ENCODE measurements around the gene DNAJC16.

The DNAJC16 gene

DNA sequence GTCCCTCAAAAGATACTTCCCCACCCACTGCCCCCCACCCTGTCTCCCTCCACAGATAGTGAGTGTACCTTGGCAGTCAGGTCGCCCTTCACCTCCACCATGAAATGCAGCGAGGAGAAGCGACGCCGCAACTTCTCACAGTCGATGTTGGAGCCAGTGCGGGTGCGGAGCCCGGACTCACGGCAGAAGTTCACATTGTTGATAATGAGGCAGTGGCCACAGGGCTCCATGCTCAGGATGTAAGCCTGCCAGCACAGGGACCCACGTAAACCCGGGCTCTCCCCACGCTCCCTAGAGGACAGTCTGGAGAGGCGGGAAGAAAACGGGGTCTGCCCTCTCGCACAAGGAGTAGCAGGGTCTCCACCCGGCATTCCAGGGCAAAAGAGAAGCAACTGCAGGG, 19.8 kb upstream of the DNAJC16 start:
- TF ChIP-seq POLR2AphosphoS5 (IDR thresholded peaks at IDR 0.05; ENCODE audit: low read depth, low read length) (no peak), TAF1 (IDR thresholded peaks at IDR 0.05; ENCODE audit: borderline replicate concordance, insufficient read depth, low read length) (no peak), FOXP2 (optimal IDR thresholded peaks at IDR 0.05; ENCODE audit: borderline replicate concordance, extremely low read depth, extremely low read length, insufficient read depth) (no peak), SIN3A (IDR thresholded peaks at IDR 0.05; ENCODE audit: borderline replicate concordance, insufficient read depth, low read length) (no peak)
- TF ChIP-seq, protein P1, sequence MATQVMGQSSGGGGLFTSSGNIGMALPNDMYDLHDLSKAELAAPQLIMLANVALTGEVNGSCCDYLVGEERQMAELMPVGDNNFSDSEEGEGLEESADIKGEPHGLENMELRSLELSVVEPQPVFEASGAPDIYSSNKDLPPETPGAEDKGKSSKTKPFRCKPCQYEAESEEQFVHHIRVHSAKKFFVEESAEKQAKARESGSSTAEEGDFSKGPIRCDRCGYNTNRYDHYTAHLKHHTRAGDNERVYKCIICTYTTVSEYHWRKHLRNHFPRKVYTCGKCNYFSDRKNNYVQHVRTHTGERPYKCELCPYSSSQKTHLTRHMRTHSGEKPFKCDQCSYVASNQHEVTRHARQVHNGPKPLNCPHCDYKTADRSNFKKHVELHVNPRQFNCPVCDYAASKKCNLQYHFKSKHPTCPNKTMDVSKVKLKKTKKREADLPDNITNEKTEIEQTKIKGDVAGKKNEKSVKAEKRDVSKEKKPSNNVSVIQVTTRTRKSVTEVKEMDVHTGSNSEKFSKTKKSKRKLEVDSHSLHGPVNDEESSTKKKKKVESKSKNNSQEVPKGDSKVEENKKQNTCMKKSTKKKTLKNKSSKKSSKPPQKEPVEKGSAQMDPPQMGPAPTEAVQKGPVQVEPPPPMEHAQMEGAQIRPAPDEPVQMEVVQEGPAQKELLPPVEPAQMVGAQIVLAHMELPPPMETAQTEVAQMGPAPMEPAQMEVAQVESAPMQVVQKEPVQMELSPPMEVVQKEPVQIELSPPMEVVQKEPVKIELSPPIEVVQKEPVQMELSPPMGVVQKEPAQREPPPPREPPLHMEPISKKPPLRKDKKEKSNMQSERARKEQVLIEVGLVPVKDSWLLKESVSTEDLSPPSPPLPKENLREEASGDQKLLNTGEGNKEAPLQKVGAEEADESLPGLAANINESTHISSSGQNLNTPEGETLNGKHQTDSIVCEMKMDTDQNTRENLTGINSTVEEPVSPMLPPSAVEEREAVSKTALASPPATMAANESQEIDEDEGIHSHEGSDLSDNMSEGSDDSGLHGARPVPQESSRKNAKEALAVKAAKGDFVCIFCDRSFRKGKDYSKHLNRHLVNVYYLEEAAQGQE (IDR thresholded peaks at IDR 0.05; ENCODE audit: insufficient read depth in 1 of 2, low read depth in 2 of 2, low read length in 2 of 2), result no peak

DNA sequence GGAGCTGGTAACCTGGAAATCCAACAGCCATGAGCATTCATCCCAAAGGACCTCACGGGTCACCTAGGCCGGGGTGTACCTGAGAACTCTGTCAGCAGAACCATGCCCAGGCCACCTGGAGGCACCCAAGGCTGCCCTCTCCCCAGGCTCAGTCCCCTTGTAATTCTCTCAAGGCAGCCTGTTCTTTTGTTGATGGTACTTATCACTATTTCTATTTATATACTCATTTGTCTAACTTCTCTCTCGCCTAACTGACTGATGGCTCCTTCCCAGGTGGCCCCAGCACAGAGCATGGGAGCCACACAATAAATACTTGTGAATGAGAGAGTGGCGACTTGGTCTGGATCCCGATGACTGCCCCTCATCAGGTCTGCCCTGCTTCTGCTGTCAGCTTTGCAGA, 19.4 kb upstream of the DNAJC16 start:
- TF ChIP-seq TAF1 (IDR thresholded peaks at IDR 0.05; ENCODE audit: borderline replicate concordance, insufficient read depth, low read length) (no peak), FOXP2 (optimal IDR thresholded peaks at IDR 0.05; ENCODE audit: borderline replicate concordance, extremely low read depth, extremely low read length, insufficient read depth) (no peak), POLR2AphosphoS5 (IDR thresholded peaks at IDR 0.05; ENCODE audit: low read depth, low read length) (no peak), SIN3A (IDR thresholded peaks at IDR 0.05; ENCODE audit: borderline replicate concordance, insufficient read depth, low read length) (no peak)
- TF ChIP-seq, protein P1 (IDR thresholded peaks at IDR 0.05; ENCODE audit: insufficient read depth in 1 of 2, low read depth in 2 of 2, low read length in 2 of 2), result no peak

DNA sequence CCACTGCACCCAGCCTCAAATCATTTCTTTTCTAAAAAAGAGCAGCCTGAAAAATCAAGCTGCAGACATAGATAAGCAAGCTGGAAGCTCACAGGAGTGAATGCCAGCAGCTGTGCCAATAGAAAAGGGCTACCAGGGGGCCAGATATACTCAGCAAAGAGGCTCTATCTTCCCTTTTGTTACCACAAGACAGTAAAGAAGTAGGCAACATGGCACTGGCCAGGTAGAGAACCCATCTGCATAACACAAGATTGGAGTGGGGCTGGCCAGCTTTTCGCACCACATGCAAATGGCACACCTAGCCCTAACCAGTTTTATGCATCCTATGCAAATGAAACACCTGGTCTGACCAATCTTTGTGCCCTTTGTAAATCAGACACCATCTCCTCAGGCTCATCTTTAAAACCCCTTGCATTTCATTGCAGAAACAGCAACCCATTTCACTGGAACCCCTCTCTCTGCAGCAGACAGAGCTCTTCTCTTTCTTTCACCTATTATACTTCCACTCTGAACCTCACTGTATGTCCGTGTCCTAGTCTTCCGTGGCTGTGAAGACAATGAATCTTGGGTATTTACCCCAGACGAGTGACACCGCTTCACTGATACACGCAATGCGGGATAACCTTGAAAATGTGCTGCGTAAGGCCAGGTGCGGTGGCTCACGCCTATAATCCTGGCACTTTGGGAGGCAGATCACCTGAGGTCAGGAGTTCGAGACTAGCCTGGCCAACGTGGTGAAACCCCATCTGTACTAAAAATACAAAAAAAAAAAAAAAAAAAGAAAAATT, 17.8 kb upstream of the DNAJC16 start:
- TF ChIP-seq, protein P1 (IDR thresholded peaks at IDR 0.05; ENCODE audit: insufficient read depth in 1 of 2, low read depth in 2 of 2, low read length in 2 of 2), result no peak
- TF ChIP-seq POLR2AphosphoS5 (IDR thresholded peaks at IDR 0.05; ENCODE audit: low read depth, low read length) (no peak), FOXP2 (optimal IDR thresholded peaks at IDR 0.05; ENCODE audit: borderline replicate concordance, extremely low read depth, extremely low read length, insufficient read depth) (no peak), SIN3A (IDR thresholded peaks at IDR 0.05; ENCODE audit: borderline replicate concordance, insufficient read depth, low read length) (no peak), TAF1 (IDR thresholded peaks at IDR 0.05; ENCODE audit: borderline replicate concordance, insufficient read depth, low read length) (no peak)

DNA sequence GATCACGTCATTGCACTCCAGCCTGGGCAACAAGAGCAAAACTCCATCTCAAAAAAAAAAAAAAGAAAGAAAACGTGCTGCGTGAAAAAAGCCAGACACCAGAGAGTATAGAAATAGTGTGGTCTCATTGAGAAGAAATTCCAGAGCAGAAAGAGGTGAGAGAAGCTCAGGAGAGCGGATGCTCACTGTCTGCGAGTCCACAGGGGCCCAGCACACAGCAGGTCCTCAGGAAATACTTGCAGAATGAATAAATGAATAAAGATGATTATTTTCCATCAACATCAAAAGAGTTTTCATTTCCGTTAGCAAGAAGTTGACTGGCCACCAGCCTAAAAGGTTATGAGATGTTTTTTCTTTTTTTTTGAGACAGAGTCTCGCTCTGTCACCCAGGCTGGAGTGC, 17.1 kb upstream of the DNAJC16 start:
- TF ChIP-seq, protein P1 (IDR thresholded peaks at IDR 0.05; ENCODE audit: insufficient read depth in 1 of 2, low read depth in 2 of 2, low read length in 2 of 2), result no peak
- TF ChIP-seq POLR2AphosphoS5 (IDR thresholded peaks at IDR 0.05; ENCODE audit: low read depth, low read length), result no peak
- TF ChIP-seq TAF1 (IDR thresholded peaks at IDR 0.05; ENCODE audit: borderline replicate concordance, insufficient read depth, low read length), result no peak
- TF ChIP-seq SIN3A (IDR thresholded peaks at IDR 0.05; ENCODE audit: borderline replicate concordance, insufficient read depth, low read length), result no peak
- TF ChIP-seq FOXP2 (optimal IDR thresholded peaks at IDR 0.05; ENCODE audit: borderline replicate concordance, extremely low read depth, extremely low read length, insufficient read depth), result no peak

All from PFSK-1 (cell line).